Tibial nerve (tissue), 3 donors: Measurements from ENCODE around the gene CAMSAP1.

Source experiments
- CTCF ChIP-seq, 5 experiments: fragments of 200-600 bp in 3 of 5; fragments of 450-650 bp in 2 of 5; sonication (generic) in 3 of 5; IDR thresholded peaks; one replicate each; pipeline ENCODE4 v1.5.1; 2016 to 2019; ENCODE audit warnings: antibody characterized with exemption in 5 of 5, mild to moderate bottlenecking in 3 of 5, moderate library complexity in 2 of 5
- POLR2A ChIP-seq, 2 donors: fragments of 450-650 bp; IDR thresholded peaks; one replicate each; pipeline ENCODE4 v1.6.1; 2017; ENCODE audit warnings: antibody characterized with exemption in 2 of 2, mild to moderate bottlenecking in 2 of 2, moderate library complexity in 2 of 2

- TF ChIP-seq CTCF (IDR thresholded peaks at IDR 0.05) (no peak), POLR2A (IDR thresholded peaks at IDR 0.05) (no peak)
Measured at GRCh38 chr9:135775911-135776310, 131.4 kb downstream of the CAMSAP1 start.
